ENCODE measurements around the gene CMTM3.
"Not testable (repeated sequence)": the region's sequence is repeated elsewhere in the genome, so short reads cannot be mapped to it uniquely, and the experiment has no call there.

The CMTM3 gene

DNA sequence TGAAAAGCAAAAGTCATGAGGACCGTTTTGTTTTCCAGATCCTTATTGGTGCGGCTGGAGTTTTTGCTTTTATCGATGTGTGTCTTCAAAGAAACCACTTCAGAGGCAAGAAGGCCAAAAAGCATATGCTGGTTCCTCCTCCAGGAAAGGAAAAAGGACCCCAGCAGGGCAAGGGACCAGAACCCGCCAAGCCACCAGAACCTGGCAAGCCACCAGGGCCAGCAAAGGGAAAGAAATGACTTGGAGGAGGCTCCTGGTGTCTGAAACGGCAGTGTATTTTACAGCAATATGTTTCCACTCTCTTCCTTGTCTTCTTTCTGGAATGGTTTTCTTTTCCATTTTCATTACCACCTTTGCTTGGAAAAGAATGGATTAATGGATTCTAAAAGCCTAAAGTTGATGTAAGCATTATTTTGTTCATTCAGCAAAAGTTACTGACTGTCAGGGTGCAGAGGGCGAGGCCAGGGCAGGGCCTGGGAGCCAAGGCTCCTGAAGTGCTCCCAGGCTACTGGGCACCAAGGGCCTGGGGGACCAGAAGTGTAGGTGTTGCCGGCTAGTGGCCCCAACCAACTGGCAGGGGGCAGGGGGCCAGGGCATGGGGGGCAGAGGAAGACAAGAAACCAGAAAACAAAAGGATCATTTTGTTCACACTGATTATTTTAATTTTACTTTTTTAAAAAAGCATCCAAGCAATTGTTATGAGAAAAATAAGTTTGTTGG lies 16.5 kb upstream of the CMTM3 start:
- no peak overlapping the region for H3K9ac ChIP-seq (ENCODE audit: low read length)
- no peaks in the 10 kb centered on the region for H3K27me3 ChIP-seq (ENCODE audit: control insufficient read depth, insufficient read depth, low read length)
- H3K4me3 ChIP-seq (ENCODE audit: low read length): no peak overlapping the region
- H3K9me3 ChIP-seq (ENCODE audit: control insufficient read depth, low read depth, low read length): no peaks in the 10 kb centered on the region
- H3K4me1 ChIP-seq (ENCODE audit: control insufficient read depth, low read depth, low read length): no peaks in the 10 kb centered on the region
- no peaks in the 10 kb centered on the region for H3K36me3 ChIP-seq (ENCODE audit: control insufficient read depth, low read depth, low read length)
- H3K27ac ChIP-seq (ENCODE audit: low read length): no peak overlapping the region

DNA sequence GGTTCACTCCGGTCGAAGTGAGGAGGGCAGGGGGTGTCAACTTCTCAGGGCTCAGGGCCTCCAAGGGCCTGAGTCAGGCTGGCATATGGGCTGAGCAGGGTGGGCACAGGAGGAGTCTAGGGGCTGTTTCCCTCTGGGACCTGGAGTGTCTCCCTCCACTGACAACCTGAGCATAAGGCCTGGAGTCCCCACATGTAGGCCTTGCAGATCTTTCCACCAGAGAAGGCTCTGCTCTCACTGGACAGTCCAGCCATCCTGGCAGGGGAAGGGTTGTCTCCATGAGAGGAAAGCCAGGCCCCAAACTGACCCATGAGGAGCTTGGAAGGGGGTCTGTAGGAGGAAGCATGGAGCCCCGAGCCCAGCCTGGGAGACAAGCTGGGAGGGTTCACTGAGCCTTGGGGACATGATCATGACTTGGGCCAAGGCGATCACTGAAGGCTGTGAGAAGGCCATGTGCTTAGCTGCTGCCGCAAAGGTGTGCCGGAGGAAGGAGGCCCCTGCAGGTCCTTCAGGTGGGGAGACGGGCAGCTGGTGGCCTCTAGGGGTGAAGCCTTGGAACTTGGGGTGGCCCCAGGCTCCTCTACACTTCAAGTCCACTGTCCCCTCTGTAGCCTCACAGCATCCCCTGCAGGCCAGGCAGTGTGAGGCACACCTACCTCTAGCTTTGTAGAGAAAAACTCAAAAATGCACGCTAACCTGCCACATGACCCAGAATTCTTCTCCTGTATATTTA lies 15.4 kb upstream of the CMTM3 start:
- Histone ChIP-seq H3K27me3 (ENCODE audit: control insufficient read depth, insufficient read depth, low read length) (no peaks in the 10 kb centered on the region), H3K36me3 (ENCODE audit: control insufficient read depth, low read depth, low read length) (no peaks in the 10 kb centered on the region), H3K9me3 (ENCODE audit: control insufficient read depth, low read depth, low read length) (no peaks in the 10 kb centered on the region), H3K4me1 (ENCODE audit: control insufficient read depth, low read depth, low read length) (no peaks in the 10 kb centered on the region), H3K4me3 (ENCODE audit: low read length) (no peak overlapping the region), H3K27ac (ENCODE audit: low read length) (no peak overlapping the region), H3K9ac (ENCODE audit: low read length) (no peak overlapping the region)

DNA sequence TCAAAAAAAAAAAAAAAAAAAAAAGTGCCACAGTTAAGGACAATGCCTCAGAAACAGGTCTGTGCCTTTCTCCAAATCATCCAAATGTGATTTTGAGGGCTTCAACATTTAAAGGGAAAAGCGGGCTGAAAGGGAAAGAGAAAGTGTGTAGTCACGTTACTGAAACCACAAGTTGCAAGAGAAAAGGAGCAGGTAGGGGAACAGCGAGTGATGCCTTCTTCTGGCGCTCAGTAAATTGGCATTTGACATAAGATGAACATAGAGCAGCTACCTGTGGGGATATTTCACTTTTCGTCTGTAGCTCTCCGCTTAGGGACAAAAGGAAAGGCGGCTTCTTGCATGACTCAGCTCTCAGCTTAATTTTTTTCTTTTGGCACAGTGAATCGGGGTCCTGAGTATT lies 14.2 kb upstream of the CMTM3 start:
- H3K4me3 ChIP-seq (ENCODE audit: low read length): no peak overlapping the region
- no peaks in the 10 kb centered on the region for H3K36me3 ChIP-seq (ENCODE audit: control insufficient read depth, low read depth, low read length)
- H3K9me3 ChIP-seq (ENCODE audit: control insufficient read depth, low read depth, low read length): no peaks in the 10 kb centered on the region
- H3K9ac ChIP-seq (ENCODE audit: low read length): no peak overlapping the region
- H3K4me1 ChIP-seq (ENCODE audit: control insufficient read depth, low read depth, low read length): no peaks in the 10 kb centered on the region
- H3K27ac ChIP-seq (ENCODE audit: low read length): no peak overlapping the region
- no peaks in the 10 kb centered on the region for H3K27me3 ChIP-seq (ENCODE audit: control insufficient read depth, insufficient read depth, low read length)

DNA sequence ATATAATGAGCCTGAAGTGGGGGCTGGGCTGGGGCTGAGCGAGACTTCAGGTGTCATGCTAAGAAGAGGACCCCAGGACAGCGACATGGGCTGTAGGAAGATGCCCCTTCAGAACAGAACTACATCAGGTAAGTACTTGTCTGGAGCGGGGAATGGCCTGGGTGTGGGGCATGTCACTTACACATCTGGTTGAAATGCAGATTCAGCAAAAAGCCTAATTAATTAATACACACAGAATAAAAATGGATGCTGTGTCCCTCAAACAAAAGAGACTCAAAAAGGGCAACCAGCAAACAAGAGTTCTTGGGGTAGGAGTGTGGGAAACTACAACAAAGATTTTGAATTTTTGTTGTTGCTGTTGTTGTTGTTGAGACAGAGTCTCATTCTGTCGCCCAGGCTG lies 13.5 kb upstream of the CMTM3 start:
- Histone ChIP-seq H3K9ac (ENCODE audit: low read length) (no peak overlapping the region), H3K27me3 (ENCODE audit: control insufficient read depth, insufficient read depth, low read length) (no peaks in the 10 kb centered on the region), H3K9me3 (ENCODE audit: control insufficient read depth, low read depth, low read length) (no peaks in the 10 kb centered on the region), H3K27ac (ENCODE audit: low read length) (no peak overlapping the region), H3K4me1 (ENCODE audit: control insufficient read depth, low read depth, low read length) (no peaks in the 10 kb centered on the region), H3K4me3 (ENCODE audit: low read length) (no peak overlapping the region), H3K36me3 (ENCODE audit: control insufficient read depth, low read depth, low read length) (no peaks in the 10 kb centered on the region)

DNA sequence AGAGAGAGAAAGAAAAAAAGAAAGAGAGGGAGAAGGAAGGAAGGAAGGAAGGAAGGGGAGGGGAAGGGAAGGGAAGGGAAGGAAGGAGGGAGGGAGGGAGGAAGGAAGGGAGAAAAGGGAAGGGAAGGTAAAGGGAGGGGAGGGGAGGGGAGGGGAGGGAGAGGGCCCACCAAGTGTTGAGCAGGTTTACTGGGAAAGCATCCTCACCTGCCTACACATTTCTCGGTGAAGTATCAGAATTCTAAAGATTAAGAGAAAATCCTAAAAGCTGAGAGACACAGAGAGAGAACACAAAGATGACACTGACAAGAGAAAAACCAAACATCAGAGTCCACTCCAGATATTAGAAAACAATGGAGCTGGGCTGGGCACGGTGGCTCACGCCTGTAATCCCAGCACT lies 12.3 kb upstream of the CMTM3 start:
- H3K4me3 ChIP-seq (ENCODE audit: low read length): no peak overlapping the region
- no peaks in the 10 kb centered on the region for H3K36me3 ChIP-seq (ENCODE audit: control insufficient read depth, low read depth, low read length)
- H3K27ac ChIP-seq (ENCODE audit: low read length): no peak overlapping the region
- no peaks in the 10 kb centered on the region for H3K9me3 ChIP-seq (ENCODE audit: control insufficient read depth, low read depth, low read length)
- no peak overlapping the region for H3K9ac ChIP-seq (ENCODE audit: low read length)
- no peaks in the 10 kb centered on the region for H3K27me3 ChIP-seq (ENCODE audit: control insufficient read depth, insufficient read depth, low read length)
- H3K4me1 ChIP-seq (ENCODE audit: control insufficient read depth, low read depth, low read length): no peaks in the 10 kb centered on the region

DNA sequence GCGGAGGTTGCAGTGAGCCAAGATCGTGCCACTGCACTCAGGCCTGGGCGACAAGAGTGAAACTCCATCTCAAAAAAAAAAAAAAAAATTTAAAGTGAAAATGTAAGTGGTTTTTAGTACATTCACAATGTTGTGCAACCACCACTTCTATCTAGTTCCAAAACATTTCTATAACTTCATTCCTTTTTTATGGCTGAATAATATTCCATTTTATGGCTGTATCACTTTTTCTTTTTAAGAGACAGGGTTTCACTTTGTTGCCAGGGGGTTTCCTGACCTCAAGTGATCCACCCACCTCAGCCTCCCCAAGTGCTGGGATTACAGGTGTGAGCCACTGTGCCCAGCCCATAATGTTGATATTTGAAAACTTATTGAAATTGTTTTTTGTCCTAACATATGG lies 11.7 kb upstream of the CMTM3 start:
- Histone ChIP-seq H3K36me3 (ENCODE audit: control insufficient read depth, low read depth, low read length) (no peaks in the 10 kb centered on the region), H3K4me1 (ENCODE audit: control insufficient read depth, low read depth, low read length) (no peaks in the 10 kb centered on the region), H3K9me3 (ENCODE audit: control insufficient read depth, low read depth, low read length) (no peaks in the 10 kb centered on the region), H3K9ac (ENCODE audit: low read length) (no peak overlapping the region), H3K4me3 (ENCODE audit: low read length) (no peak overlapping the region), H3K27ac (ENCODE audit: low read length) (no peak overlapping the region), H3K27me3 (ENCODE audit: control insufficient read depth, insufficient read depth, low read length) (no peaks in the 10 kb centered on the region)

DNA sequence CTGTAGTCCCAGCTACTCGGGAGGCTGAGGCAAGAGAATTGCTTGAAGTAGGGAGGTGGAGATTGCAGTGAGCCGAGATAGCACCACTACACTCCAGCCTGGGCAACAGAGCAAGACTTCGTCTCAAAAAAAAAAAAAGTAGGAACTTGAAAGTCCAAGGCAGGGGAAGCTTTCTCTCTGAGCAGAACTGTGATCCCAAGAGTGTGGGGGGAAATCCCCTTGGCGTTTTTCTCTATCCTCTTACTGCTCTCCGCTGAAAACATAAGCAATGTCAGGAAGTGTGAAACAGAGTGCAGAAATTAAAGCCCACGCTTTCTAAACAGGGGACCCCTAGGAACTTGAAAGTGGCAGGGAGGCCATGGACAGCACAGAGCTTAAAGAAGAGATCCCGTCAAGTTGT lies 9.8 kb upstream of the CMTM3 start:
- Histone ChIP-seq H3K9me3 (ENCODE audit: control insufficient read depth, low read depth, low read length) (no peaks in the 10 kb centered on the region), H3K4me3 (ENCODE audit: low read length) (no peak overlapping the region), H3K27me3 (ENCODE audit: control insufficient read depth, insufficient read depth, low read length) (no peaks in the 10 kb centered on the region), H3K27ac (ENCODE audit: low read length) (no peak overlapping the region), H3K36me3 (ENCODE audit: control insufficient read depth, low read depth, low read length) (no peaks in the 10 kb centered on the region), H3K4me1 (ENCODE audit: control insufficient read depth, low read depth, low read length) (no peaks in the 10 kb centered on the region), H3K9ac (ENCODE audit: low read length) (no peak overlapping the region)

DNA sequence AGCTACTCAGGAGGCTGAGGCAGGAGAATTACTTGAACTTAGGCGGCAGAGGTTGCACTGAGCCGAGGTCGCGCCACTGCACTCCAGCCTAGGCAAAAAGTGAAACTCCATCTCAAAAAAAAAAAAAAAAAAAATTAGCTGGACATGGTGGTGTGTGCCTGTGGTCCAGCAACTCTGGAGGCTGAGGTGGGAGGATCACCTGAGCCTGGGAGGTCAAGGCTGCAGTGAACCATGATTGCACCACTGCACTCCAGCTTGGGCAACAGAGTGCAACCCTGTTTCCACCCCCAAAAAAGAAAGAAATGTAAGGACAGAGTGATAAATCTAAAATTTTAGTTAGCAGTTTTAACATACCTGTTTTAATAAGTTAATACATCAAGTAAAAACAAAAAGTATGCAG lies 7.9 kb upstream of the CMTM3 start:
- not testable (repeated sequence) for H3K27ac ChIP-seq (ENCODE audit: low read length); H3K9ac ChIP-seq (ENCODE audit: low read length); H3K36me3 ChIP-seq (ENCODE audit: control insufficient read depth, low read depth, low read length); H3K9me3 ChIP-seq (ENCODE audit: control insufficient read depth, low read depth, low read length); H3K4me1 ChIP-seq (ENCODE audit: control insufficient read depth, low read depth, low read length); H3K27me3 ChIP-seq (ENCODE audit: control insufficient read depth, insufficient read depth, low read length); H3K4me3 ChIP-seq (ENCODE audit: low read length)

DNA sequence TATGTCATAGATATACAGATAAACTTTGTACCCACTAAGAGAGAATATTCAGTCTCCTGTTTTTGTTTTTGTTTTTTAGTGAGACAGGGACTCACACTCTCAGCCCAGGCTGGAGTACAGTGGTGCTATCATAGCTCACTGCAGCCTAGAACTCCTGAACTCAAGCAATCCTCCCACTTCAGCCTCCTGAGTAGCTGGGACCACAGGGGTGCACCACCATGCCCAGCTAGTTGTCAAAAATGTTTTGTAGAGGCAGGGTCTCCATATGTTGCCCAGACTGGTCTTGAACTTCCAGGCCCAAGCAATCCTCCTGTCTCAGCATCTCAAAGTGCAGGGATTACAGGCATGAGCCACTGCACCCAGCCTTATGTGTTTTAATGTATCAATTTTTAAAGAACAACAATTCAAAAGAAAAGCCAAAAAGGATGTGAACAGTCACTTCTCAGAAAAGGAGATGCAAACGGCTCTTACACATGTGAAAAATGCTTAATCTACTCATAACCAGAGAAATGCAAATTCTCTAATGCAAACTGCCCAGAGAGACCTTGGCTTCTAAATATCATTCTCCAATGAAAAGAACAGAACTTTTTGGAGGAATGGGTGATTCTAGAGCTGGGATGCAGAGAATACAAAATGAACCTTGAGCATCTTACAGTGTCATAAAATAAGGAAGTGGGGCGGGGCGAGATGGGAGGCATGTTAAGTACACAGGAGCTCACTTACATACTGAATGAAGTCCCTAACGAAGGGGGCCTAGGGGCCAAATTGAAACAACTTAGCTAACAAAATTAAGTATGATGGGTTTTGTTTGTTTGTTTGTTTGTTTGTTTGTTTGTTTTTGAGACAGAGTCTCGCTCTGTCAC lies 7.3 kb upstream of the CMTM3 start:
- no peak overlapping the region for H3K9ac ChIP-seq (ENCODE audit: low read length)
- no peaks in the 10 kb centered on the region for H3K36me3 ChIP-seq (ENCODE audit: control insufficient read depth, low read depth, low read length)
- no peaks in the 10 kb centered on the region for H3K9me3 ChIP-seq (ENCODE audit: control insufficient read depth, low read depth, low read length)
- no peak overlapping the region for H3K27ac ChIP-seq (ENCODE audit: low read length)
- H3K27me3 ChIP-seq (ENCODE audit: control insufficient read depth, insufficient read depth, low read length): no peaks in the 10 kb centered on the region
- H3K4me1 ChIP-seq (ENCODE audit: control insufficient read depth, low read depth, low read length): no peaks in the 10 kb centered on the region
- no peak overlapping the region for H3K4me3 ChIP-seq (ENCODE audit: low read length)

DNA sequence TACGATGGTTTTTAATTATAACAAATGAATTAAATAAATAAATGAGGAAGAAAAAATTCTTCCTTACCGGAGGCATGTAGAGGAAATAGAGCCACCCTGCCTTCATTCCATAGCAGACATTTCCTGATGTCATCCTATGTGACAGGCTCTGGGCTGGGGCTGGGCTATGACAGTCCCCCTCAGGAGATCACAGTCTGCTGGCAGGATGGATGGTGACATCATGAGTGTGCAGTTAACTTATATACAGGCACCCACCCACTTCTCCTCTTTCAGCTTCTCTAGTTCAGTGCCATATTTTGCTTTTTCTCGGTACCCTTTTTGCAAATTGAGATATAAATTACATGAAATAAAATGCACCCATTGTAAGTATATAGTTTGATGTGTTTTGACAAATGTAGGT lies 6.4 kb upstream of the CMTM3 start:
- Histone ChIP-seq H3K4me1 (ENCODE audit: control insufficient read depth, low read depth, low read length) (no peaks in the 10 kb centered on the region), H3K9ac (ENCODE audit: low read length) (no peak overlapping the region), H3K36me3 (ENCODE audit: control insufficient read depth, low read depth, low read length) (no peaks in the 10 kb centered on the region), H3K27ac (ENCODE audit: low read length) (no peak overlapping the region), H3K9me3 (ENCODE audit: control insufficient read depth, low read depth, low read length) (no peaks in the 10 kb centered on the region), H3K27me3 (ENCODE audit: control insufficient read depth, insufficient read depth, low read length) (no peaks in the 10 kb centered on the region), H3K4me3 (ENCODE audit: low read length) (no peak overlapping the region)

DNA sequence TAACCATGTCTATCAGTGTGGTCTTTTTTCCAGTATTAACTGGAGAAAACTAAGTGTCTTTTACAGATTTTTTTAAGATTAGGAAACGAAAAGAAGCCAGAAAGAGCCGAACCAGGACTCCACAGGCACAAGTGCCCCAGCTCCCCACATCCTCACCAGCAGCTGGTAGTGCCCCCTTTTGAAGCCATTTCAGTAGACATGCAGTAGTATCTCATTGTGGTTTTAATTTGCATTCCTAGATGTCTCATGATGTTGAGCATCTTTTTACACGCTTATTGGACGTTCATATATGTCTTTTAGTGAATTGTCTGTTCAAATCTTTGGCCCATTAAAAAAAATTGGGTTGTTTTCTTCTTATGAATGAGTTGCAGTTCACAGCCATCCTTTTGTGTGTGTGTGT lies 4.8 kb upstream of the CMTM3 start:
- no peak overlapping the region for H3K4me3 ChIP-seq (ENCODE audit: low read length)
- no peaks in the 10 kb centered on the region for H3K27me3 ChIP-seq (ENCODE audit: control insufficient read depth, insufficient read depth, low read length)
- no peaks in the 10 kb centered on the region for H3K36me3 ChIP-seq (ENCODE audit: control insufficient read depth, low read depth, low read length)
- H3K4me1 ChIP-seq (ENCODE audit: control insufficient read depth, low read depth, low read length): no peaks in the 10 kb centered on the region
- H3K9me3 ChIP-seq (ENCODE audit: control insufficient read depth, low read depth, low read length): no peaks in the 10 kb centered on the region
- no peak overlapping the region for H3K27ac ChIP-seq (ENCODE audit: low read length)
- no peak overlapping the region for H3K9ac ChIP-seq (ENCODE audit: low read length)
